Germinal center (tissue), 1 donor: ENCODE data around the gene FGF7.
"Not testable (repeated sequence)": the region's sequence is repeated elsewhere in the genome, so short reads cannot be mapped to it uniquely, and the experiment has no call there.

Experiments used
- DNase-seq: peaks from one replicate; pipeline ENCODE4 v3.0.0; 2012; ENCODE audit warnings: mixed read lengths, low spot score

Gene FGF7

DNA sequence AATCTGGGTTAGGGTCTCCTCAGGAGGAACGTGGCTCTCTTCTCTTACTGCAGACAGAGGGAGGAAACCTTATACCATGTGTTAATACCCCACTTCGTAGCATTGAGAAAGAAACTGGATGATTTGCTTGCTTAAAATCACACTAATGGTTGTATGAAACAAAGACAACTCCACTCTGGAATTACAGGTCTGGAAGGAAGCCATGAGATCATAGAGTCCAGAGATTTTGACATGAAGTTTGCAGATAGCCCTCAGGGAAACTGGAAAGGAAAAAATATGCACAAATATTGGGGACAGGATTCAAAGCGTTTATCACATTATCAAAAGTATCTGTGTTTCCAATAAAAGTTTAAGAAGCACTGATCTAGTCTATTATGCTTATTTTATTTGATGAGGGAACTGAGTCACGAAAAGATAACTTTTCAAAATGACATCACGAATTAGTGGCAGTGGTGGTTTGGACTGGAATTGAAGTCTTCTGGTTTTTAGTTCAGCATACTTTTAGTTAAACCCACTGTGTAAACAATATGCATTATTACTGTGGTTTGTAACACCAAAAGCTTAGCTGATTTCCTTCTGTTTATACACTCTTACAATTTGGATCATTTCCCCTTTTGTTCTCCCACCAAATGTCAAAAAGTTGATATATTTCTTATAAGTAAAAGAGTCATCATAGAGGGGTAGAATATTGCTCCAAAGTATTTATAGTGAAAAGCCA lies 16.8 kb downstream of the FGF7 start:
- DNase-seq, result no peak

DNA sequence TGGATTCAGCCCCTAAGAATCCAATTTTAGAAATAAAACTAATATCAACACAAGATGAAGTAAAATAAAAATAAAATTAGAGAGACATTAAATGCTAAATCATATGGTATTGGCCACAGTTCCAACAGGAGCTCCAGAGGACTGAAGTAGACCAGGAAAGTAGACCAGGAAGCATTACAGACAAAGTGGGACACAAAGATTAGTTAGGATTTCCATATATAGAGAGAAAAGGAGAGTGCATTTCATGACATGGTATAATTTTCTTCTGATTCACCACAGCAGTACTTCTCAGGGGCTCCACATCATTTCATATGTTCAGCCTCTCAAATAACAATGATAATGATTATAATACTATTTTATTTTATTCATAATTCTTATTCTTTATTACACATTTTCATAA lies 18.3 kb downstream of the FGF7 start:
- no peak for DNase-seq

DNA sequence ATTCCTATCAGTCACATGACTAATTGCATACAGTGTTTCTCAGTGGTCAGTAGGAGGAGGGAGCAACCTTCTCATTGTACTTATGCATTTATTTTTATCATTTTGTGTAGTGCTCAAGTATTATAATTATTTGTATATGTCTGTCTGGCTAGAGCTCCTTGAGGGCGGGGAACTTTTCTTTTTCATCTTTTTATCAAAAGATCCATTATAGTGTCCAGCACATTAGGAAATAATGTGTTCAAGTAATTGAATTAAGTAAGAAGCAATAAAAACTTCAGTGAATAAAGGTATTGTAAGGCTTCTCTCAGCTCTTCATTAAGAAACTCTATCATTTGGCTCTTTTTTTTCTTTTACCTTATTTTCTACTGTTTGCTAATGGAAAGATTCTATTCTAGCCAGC lies 18.8 kb downstream of the FGF7 start:
- DNase-seq, result no peak

DNA sequence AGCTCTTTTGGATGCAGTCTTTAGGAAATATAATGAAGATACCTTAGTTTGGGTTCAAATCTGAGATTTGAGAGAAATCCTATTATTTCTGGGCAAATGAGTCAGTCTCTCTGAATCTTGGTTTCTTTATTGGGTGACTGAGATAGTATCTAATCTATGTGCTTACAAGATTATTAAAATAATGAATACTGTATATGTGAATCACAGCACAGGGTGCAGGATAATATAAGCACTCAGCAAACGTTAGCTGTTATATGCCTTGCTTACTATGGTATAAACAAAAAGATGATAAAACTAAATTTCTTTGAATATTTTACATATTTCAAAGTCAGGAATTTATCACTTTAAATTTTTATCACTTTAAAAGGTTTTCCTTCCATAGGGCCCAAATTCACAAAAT lies 29.6 kb downstream of the FGF7 start:
- no peak for DNase-seq

DNA sequence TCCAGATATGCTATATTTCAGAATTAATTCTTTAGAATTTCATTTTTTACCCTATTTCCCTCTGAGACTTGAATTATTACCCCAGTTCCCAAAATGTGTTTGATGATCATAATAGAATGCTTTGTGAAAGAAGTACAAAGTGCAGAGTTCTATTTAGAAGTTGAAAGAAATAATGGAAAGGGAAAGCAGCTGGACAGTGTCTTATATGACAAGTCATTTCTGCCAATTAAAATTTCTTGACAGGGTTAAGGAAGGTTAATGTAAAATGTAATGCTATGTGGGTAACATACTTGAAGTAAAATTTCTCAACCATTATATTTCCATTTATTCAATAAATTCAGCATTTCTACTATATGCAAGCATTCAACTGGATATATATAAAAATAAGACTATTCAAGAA lies 33.1 kb downstream of the FGF7 start:
- no peak for DNase-seq

DNA sequence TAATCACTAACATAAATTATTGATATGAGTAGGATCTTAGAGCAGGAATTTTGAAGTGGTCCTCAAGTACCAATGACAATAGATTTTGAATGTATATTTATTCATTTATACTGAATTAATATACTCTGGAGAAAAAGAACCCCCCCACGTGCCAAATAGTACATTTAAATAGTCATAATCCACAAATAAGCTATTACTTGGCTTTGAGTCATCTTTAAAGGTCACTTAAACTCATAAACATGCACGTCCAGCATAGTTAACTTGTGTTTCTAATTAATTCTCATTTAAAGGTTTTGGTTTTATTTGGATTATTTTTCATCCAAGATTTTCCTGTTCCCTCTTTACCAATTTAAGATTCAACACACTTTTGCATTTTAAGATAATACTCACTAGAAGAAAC lies 35.1 kb downstream of the FGF7 start:
- no peak for DNase-seq

DNA sequence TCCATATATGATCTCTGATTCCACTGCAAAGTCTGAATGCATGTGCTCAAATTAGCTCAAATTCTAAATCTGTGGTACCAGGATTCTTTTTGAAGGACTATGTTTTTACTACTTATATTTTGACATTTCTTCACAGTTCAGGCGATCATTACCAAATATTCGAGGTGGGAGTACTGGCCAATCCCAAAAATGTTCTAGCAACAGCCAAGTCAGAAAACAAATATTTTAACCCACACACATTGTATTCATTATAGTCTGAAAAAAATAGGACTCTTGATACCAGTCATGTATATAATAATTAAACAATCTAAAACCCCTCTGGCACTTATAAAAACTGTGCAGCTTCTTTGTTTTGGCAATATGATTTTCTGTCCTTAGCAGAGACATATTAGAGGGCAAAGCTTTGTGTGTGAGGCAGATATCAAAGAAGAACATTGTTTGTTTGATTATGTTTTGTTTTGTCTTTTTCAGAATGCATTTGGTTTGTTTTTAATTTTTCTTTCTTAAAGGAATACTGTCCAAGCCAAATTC lies 37.4 kb downstream of the FGF7 start:
- no peak for DNase-seq

DNA sequence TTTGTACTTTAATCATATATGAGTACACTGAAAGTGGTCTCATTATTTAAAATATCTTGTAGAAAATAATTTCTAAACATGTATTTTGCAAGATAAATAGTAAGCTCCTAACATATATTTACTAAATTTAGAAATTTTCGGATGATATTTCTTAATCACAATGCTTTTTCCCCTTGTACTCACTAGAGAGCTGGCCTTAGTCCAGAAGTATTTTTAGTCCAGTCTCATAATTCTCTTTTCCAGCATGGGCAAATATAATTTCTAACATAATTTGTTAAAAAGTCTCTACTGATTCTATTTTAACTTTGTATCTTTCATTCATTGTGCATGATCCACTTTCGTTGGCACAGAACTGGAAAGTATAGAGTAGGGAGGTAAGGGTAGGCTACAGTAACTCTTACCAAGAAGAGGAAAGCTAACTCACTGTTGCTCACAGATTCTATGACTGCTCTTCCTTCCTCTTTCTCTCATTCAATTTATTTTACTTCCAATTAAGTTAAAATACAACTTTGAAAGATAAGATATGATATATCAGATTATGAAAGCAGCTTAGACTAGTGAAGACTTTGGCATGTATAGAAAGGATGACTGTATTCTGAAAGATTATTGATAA lies 39.3 kb downstream of the FGF7 start:
- no peak for DNase-seq

DNA sequence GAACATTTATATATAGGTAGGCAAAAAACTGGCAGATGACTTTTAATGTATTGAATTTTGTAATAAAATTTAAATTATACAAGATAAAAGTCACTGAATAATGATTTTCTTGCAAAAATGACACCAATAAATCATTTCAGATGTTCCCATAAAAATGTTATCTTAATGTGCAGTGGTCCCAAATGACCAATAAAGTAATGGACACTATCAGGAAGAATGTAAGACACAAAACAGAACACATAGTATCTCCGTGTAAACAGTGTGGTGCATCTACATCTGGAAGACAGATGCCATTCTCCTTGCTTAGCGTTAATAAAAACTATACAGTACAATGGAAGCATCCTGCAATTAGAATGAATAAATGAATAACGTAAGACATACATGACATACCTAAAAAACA lies 41.5 kb downstream of the FGF7 start:
- no peak for DNase-seq

DNA sequence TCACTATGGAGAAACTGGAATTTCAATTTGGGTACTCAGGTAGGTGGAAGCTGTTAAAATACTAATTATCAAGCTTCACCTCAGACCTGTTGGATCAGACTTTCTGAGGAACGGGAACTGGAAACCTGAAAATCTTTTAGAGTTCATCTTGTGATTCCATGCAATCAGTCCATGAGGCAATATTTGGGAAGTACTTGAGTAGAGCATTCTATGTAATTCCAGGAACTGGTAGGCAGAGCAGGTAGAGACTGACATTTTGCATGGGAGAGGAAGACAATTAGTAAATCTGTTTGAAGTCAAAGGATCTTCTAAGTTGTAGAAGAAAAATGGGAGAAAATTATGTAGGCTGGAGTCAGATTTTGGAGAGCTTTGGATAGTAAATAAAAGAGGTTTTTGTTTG lies 43.1 kb downstream of the FGF7 start:
- DNase-seq, result no peak

DNA sequence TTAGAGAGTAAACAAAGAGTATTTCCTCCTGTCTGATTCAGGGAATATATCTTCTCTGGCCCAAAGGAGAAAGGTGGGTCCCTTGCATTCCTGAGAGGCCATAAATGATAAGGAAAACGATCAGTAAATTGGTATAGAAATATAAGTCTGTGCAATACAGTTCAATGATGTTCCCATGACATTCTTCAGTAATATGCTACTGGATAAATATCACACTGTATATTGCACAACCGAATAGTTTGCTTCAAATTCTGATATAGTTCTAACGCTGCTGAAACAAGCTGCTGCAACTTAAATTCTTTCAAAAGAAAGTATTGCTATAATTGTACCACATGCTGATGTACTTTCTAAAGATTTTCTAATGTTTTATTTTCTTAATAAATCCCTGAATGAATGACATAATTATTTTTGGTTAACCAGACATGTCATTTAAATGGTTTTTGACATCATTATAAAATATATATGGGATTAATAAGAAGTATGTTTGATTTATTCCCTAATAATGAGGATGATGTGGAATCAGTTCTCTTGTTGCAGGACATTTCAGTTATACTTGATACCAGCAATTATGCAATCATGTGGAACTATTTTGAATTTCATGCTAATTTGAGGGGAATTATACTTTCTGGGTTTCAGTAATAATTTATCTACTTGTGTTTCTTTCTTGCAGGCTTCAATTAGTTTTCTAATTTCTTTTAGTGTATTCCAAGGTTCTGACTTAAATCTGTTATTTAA lies 44.9 kb downstream of the FGF7 start:
- no peak for DNase-seq

DNA sequence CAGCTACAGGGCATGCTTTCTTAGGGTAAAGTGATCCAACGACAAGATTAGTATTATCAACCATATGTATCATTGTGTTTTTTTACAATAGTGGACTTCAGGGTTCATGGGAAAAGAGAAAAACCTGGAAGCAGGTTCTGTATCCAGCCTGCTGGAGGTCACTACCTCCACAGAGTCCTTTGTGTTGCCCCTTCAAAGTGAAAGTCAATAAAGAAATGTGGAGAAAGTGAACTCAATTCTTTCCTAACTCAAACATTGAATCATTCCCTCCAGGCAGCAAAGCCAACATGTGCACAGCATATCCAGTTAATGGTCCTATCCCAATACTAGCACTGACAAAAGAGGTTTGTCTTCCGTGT lies 45.4 kb downstream of the FGF7 start:
- DNase-seq, result no peak

DNA sequence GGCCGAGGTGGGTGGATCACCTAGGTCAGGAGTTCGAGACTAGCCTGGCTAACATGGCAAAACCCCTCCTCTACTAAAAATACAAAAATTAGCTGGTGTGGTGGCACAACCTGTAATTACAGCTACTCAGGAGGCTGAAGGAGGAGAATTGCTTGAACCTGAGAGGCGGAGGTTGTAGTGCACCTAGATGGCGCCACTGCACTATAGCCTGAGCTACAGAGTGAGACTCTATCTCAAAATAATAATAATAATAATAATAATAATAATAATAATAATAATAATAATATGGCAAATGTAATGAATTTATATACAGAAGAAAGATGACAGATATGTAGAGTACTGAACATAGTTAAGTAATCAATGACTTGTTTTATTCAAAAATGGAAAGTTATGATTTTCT lies 48.2 kb downstream of the FGF7 start:
- not testable (repeated sequence) for DNase-seq

DNA sequence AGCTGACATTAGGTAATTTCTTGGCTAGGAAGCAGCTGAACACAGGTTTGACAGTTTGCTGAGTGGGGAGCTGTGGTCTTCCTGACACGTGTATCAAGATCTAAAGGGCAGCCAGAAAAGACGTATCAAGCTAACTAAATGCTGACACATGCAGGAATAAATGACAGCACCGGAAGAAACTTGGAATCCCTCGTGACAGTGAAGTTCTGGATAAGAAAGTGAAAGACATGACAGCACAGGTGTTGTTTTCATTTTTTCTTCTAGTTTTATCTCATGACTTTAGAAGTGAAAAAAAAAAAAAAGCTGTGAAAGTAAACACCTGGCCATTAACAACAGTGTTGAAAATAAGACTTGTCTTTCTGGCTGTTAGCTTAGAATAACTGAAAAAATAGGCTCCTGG lies 48.7 kb downstream of the FGF7 start:
- DNase-seq, result no peak

DNA sequence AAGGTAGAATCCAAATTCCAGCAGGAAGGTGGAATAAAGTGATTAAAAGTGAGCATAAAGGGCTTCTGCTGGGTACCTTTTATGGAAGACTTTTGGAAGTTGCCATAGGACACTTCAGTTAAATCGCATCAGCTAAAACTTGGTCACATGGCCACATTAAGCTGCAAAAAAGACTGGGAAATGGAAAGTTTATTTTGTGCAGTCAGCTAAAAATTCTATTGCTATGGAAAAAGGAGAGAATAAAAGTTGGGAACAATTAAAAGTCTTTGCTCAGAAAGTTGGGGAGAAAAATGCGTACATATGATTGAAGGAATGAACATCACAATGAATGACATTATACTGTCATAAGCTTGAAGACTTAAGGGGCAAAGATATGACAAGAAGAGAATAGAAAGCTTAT lies 49.3 kb downstream of the FGF7 start:
- DNase-seq, result no peak

DNA sequence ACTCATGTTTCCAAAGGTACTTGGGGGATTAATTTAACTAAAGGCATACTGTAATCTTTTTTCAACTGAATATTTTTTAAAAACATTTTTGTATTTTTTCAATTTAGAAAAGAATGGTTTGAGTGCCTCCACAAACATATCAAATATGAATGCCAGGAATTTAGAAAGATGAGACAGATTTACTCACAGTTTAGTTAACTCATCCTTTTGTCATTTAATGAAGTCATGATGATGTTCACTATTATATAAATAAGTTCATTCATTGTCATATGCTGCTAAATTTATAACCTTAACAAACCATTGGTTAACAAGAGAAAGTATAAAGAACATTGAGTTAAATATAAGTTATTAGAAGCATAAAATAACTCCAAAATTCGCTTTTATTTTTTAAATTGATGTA lies 50.0 kb downstream of the FGF7 start:
- no peak for DNase-seq

DNA sequence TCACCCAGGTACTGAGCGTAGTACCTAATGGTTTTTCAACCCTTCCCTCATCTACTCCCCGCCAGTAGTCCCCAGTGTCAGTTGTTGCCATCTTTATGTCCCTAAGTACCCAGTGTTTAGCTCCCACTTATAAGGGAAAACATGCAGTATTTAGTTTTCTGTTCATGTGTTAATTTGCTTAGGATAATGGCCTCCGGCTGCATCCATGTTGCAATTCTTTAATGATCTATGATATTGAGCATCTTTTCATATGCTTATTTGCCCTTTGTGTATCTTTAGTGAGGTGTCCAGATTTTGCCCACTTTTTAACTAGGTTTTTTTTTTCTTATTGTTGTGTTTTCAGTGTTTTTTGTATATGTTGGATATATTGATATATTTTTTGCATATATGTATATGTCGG lies 55.0 kb downstream of the FGF7 start:
- DNase-seq, result not testable (repeated sequence)

DNA sequence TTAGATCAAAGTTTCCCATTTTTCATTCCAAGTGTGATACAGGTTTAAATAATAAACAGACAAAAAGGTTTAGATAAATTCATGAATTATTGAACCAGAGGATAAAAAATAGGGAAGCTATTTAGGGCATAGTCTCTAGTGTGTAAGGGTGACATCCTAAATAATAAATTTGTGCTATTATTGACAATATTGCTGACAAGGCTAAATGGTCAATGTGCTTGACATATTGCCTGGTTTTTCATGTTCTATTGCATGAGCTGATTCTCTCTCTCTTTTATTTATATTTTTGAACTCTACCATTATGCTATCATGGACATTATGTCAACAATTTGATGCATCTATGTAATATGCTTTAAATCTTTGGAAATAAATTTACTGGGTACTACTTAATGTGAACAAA lies 55.9 kb downstream of the FGF7 start:
- not testable (repeated sequence) for DNase-seq

DNA sequence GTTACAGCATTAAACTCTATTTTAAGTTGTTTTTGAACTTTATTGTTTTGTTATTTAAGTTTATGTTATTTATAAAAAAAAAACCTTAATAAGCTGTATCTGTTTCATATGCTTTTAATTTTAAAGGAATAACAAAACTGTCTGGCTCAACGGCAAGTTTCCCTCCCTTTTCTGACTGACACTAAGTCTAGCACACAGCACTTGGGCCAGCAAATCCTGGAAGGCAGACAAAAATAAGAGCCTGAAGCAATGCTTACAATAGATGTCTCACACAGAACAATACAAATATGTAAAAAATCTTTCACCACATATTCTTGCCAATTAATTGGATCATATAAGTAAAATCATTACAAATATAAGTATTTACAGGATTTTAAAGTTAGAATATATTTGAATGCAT lies 62.4 kb downstream of the FGF7 start:
- DNase-seq, result not testable (repeated sequence)

DNA sequence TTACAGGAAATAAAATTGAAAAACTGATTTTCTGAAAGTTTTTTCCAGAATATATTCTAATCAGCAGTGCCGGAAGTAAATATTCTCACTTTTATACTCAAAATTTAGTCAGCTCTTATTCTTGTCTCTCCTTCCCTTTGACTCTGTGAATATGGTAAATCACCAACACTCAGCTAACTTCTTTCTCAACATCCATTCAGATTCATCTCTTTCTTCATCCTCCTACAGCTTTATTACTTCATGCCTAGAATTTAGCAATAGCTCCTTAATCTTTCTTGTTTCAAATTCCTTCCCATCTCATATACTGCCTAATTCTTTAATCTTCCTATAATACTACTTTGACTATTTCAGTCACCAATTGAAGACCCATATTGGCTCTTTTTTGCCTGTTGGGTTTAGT lies 67.9 kb downstream of the FGF7 start:
- DNase-seq, result no peak

DNA sequence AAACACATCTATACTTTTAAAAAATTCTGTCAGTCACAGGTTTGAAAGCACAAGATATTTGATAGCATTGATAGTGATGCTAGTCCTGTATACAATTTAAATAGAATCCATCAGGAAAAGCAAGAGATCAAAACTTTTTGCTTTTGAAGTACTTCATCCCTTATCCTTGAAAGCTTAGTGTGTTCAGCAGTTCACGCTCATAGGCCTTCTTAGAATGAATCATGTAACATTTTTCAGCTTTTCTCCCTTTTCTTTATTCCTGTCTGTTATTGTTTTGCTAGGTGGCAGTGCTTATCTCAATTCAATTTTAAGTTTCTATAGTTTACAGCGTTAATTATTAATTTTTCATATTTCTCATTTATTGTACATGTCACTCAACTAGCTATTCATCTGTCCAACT lies 69.1 kb downstream of the FGF7 start:
- DNase-seq, result no peak

DNA sequence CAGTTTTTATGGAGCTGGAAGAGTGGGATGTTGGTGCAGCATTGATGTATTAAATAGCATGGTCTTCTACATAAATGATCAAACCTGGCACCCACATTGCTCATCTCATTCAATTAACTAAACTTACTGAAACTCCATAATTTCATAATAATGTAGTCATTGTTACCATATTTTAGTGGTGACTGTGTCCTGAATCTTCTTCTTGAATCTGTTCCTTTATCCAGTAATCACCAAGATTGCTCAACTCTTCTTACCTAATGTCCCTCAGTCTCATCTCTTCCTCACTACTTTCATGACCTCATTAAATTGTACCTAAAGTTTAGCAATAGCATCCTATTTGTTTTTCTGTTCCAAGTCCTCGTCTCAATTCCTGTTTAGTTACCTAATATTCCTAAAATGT lies 69.8 kb downstream of the FGF7 start:
- no peak for DNase-seq

DNA sequence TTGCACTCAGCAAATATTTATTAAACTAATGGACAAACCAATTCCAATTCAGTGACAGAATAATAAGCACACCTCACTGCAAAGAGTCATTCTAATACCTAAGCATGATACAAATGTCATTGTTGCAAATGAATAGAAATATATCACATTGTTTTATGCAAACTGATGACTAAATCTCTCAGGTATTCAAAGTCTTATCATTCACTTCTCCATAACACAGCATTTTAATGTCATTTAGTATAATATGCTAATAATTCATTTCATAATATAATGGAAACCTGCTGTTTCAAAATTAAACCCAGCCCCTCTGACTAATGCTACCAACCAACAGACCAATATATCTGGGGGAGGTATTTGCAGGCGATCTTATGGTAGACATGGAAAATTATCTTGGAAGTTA lies 71.8 kb downstream of the FGF7 start:
- DNase-seq, result no peak
